ENCODE data around the gene AP2B1. TPM values are rescaled to one million over a fixed set of nuclear protein-coding genes. Genes with fewer than 3 reads are reported as not detected.

Gene AP2B1
- total RNA-seq, 1 experiment from 2014 or later: 130 TPM

DNA sequence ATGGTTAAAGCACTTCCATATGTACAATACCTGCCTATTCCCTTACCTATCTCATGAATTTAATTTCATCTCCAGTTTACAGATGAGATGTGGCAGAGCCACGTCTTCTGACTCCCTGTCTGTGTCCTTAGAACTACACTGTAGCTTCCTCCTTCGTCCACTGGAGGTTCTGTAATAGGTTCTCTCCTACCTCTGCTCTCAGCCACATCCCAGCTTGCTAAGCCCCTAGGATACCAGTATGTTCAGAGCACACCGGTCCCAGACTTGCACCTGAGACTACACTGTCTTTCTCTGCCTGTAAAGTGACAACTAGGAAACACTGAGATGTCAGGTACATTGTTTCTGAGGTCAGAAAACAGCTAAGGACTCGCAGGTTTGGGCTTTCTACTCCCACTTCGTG lies 140.5 kb downstream of the AP2B1 start:
- DNase-seq (ENCODE audit: low read depth): no peak

DNA sequence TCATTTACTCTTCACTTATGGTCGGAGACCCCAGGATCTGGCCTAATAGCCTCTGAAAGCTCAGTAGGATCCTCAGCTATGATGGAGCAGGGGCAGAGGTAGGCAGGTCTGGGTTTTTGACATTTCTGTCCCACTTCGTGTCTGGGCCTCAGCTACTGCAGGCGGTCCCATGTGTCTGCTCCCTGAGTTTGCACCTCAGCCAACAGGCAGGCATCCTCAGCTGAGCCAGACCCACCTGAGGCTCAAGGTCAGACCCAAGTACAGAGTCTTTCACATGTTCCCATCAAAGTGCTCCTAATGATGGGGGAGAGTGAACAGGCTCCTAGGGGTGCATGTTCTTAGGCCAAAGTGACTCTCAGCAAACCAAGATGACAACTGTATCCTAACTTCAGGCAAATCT lies 141.4 kb downstream of the AP2B1 start:
- no peak for DNase-seq (ENCODE audit: low read depth)

DNA sequence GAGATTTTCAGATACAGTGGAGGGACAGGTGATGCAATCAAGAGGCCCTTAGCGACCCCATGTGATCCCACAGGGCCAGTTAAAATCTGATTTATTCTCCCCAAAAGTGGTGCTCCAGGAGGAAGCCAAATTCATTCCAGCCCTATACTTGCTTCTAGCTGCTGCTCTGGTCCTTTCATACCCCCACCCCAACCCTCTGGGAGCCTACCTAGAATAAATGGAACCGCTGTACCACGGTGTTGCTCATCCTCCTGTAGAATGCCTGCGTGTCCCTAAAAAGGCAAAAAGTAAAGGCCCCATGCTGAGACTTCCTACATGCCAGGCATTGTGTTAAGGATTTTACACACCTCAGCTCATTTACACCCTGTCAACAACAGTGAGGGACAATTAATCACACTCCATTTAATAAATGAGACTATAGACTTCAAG lies 142.3 kb downstream of the AP2B1 start:
- DNase-seq (ENCODE audit: low read depth): no peak

DNA sequence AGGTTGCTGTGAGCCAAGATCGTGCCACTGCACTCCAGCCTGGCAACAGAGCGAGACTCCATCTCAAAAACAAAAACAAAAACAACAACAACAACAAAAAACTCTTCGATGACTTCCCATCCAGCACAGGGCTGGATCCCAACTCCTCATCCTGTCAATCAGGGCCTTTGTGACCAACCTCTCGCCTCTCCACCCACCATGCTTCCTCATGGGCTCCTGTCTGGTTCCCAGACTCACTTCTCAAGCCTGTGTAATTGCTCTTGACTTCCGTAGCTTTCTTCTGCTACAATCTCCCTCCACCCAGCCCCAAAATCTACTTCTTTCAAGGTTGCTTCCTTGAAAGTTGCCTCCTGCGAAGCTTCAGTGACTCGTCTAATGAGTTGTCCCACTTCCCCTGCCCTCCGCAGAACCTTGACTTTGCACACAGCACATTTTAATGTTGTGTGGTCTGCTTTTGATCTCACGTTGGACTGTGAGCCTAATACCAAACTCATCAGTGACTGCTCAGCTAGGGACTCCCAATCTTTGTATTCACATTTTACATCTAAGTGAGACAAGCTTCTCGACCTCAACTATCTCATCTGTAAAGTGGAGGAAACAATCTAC lies 143.4 kb downstream of the AP2B1 start:
- peak; percentile 17 for DNase-seq (ENCODE audit: low read depth)

DNA sequence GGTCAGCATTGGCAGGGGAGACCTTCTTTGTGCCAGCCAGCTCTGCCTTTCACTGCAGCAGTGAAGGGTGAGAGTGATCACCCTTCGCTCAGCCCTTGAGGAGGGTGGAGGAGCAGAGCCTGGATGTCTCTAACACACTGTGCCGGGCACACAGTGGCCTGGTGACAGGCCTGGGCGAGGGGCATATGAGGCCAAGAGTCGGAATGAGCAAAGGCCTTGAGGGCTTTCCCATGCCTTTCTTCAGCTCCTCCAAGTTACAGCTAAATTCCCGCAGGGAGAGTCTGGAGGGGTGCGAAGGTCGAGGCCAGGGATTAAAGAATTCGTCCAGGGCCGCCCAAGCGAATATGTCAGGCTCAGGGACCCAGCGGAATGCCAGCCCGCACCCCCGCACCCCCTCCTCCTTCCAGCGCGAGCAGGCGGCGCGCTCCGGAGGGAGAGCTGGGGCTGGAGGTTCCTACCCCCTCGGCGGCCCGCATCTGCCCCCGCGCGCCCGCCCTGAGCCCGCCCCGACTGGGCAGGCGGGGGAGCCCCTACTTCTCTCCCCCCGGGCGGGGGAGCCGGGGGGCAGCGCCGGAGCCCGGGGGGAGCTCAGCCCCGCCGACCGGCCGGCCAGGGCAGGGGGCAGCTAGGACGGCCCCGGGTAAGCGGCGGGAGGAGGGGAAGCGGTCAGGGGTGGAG lies 144.3 kb downstream of the AP2B1 start, which contains the start of gene RASL10B:
Gene RASL10B, plus strand, starts transcription at position 401 of the 678 bp plus-strand sequence. CDS start 3,546 bp downstream, outside the sequence.
- DNase-seq (ENCODE audit: low read depth): peak; percentile 38

DNA sequence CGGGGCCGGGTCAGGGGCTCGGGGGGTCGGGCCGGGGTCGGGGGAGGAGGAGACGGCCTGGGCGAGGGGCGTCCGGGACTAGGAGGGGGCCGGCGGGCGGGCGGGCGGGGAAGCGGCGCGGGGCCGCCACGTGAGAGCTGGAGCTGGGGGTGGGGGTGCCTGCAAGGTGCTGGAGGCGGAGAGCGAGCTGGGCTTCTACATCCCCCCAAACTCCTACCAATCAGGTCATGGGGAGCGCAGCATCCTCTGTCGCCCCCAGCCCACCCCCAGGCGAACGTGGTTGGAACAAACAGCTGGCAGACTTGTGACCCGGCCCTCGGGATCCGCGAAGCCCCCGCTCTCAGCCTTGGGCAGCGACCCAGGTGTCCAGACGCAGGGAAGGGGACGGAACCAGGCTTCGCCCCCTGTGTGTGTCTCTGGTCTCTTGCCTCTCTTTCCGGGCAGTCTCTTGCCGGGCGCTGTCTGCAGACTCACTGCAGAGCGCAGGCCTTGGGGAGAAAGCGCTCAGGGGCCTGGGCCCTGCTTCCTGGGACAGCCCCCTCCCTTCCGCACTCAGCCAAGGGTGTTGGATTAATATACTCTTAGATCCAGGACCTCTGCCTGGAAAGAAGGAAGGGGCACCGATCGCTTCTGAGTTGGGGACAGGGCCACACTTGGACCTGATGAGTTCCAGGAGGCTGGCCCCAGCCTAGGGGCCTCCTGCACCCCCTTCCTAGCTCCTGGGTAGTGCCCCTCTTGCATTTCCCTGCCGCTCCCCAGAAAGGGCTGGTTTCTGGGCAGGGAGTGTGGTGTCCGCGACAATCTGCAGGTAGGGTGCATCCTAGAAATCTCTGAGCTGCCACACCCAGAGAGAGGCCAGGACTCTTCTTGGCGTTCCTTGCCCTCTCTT lies 145.0 kb downstream of the AP2B1 start:
- no peak for DNase-seq (ENCODE audit: low read depth)

DNA sequence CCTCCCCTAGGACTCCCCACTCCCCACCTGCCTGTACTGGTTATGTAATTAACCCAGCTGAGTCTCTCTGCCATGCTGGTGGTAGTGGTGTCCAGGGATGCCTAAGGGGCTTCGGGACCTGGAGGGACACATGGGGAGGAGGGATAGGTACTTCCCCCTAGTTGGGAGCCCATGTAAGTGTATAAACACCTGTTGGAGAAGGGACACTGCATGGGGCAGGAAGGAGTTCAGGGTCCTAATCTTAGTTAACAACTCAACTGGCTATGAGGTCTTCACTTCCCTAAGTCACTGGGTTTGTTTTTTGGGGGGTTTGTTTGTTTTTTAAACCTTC lies 145.6 kb downstream of the AP2B1 start:
- DNase-seq (ENCODE audit: low read depth): no peak

DNA sequence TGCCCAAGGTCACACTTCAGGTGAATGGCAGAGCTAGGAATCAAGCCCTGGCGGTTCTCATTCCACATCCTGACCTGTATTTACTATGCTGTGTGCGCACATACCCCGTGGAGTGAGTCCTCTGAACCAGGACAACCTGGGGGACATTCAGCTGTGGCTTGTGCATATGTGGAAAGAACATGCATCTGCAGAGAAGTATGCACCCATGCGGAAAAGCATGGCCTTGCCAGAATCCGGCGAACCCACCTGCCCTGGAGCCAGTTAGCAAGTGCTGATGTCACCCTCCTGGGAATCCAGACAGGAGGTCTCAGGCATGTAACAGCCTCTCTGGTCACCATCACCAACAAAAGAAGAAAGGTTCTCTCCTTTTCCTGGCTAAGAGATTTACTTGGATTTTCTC lies 146.2 kb downstream of the AP2B1 start:
- DNase-seq (ENCODE audit: low read depth): no peak

DNA sequence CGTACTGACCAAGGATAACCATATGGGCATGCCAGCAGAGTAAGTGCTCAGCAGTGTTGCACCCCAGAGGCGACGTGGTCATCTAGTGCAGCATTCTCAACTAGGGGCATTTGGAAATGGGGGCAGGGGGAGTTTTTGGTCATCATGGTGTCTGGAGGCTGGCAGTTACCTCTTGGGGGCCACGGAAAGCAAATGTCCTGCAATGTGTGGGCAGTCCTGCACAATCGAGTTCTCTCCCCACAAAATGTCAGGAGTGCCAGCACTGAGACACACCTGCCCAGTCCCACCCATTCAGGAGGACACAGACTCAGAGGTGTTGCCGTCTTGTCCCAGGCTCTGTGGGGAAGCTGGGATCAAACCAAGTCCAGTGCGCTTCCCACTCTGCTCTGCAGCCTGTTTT lies 147.3 kb downstream of the AP2B1 start:
- DNase-seq (ENCODE audit: low read depth): no peak

DNA sequence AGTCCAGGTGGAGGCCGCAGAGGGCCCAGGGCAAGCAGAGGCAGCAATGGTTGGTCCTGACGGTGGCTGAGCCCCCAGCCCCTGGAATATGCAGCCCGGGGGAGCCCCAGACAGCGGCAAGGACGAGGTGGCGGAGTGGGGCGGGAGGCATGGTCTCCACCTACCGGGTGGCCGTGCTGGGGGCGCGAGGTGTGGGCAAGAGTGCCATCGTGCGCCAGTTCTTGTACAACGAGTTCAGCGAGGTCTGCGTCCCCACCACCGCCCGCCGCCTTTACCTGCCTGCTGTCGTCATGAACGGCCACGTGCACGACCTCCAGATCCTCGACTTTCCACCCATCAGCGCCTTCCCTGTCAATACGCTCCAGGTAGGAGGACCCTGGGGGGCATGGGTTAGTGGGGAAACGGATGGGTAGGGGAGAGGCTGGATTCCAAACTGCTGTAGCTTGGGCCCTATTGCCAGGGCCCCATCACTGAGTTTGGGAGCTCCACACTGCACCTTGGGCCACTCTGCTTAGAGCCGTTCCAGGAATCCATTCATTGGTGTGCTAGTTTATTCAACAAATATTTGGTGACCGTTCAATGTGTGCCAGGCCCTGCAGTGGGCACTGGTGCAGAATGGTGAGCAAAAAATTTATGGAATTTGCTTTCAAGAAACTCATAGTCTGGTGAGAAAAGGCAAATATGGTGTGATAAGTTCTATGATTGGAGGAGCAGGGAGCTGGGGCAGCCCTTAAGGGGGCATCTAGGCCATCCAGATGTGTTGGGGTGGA lies 148.1 kb downstream of the AP2B1 start:
- DNase-seq (ENCODE audit: low read depth): no peak

DNA sequence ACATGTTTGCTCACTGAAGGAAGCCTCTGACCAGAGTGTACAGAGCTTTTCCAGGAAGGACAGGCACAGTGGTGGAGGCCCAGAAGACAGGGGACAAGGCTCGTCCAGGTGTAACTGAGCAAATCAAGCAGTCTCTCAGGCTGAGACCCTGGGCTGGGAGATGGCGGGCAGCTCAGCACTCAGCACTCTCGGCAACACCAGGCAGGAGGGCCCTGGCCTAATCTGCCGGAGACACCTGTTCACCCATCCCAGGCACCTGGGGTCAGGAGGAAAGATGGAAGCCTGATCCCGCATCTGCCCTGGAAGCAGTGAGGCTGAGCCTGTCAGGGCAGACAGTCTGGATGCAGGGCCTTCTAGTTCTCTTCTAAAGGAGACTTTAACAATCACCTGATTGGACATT lies 149.1 kb downstream of the AP2B1 start:
- DNase-seq (ENCODE audit: low read depth): no peak

DNA sequence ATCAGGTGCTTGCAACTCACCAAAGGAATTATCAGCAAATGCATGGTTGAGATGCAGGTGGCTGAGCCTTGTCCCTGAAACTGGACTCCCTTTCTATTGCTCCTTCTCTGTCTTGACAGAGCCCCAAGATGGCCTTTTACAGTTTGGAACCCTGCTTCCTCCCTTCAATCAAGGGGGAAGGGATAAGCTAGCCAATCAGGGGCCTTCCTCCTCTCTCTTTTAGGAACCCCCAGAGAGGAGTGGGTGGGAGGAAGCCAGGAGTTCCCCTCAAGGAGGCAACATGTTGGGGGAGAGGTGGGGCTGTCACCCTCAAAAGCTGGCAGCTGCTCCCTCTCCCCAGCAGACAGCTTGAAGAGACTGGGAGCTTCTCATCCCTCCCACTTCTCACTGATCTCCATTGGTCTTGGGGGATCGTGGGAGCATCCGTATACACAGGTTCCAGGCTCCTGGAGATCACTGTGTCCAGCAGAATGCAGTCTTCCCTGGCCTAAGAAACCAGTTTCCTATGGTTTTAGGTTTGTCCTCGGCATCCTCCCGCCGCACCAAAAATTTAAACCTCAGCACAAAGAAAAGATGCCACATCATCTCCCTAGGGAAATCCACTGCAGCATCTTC lies 151.5 kb downstream of the AP2B1 start:
- DNase-seq (ENCODE audit: low read depth): no peak

DNA sequence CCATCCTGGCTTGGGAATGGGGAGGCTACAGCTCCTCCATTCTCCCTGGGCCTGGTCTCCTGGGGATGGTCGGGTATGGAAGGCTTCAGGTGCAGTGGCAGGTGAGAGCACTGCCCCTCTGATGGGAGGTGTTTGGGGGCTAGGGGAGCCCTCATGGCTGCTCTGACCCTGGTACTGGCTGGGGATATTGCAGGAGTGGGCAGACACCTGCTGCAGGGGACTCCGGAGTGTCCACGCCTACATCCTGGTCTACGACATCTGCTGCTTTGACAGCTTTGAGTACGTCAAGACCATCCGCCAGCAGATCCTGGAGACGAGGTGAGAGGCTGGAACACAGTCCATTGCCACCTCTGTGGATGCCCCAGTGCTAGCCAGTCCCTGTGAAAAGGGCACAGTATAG lies 153.1 kb downstream of the AP2B1 start:
- no peak for DNase-seq (ENCODE audit: low read depth)

DNA sequence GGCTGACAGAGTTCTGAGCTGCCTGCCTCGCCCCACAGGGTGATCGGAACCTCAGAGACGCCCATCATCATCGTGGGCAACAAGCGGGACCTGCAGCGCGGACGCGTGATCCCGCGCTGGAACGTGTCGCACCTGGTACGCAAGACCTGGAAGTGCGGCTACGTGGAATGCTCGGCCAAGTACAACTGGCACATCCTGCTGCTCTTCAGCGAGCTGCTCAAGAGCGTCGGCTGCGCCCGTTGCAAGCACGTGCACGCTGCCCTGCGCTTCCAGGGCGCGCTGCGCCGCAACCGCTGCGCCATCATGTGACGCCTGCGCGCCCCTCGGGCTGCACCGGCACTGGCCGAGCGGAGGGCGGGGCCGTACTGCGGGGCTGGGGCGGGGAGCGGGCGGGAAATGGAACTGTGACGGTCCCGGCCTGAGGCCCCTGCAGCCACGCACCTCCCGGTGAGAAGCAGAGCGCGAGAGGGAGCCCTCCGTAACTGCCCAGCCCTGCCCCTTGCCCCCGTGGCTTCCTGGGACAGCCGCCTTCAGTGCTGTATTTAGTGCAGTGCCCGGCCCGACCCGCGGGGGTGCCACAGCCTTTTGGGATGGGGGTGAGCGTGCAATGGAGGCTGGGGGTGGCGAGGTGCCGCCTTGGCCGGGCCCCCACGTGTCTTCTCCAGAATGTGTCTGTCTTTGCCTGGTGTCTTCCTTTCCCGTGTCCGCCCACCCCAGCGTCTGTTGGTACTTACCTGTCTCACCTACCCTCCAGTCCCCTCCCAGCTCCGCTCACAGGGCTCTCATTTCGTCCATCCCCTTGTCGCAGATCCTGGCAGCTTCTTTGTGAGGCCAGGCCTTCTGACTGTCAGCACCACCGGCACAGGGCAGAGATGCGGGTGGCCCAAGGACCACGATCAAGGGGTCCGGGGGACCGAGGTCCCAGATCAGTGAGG lies 154.1 kb downstream of the AP2B1 start:
- DNase-seq (ENCODE audit: low read depth): no peak

DNA sequence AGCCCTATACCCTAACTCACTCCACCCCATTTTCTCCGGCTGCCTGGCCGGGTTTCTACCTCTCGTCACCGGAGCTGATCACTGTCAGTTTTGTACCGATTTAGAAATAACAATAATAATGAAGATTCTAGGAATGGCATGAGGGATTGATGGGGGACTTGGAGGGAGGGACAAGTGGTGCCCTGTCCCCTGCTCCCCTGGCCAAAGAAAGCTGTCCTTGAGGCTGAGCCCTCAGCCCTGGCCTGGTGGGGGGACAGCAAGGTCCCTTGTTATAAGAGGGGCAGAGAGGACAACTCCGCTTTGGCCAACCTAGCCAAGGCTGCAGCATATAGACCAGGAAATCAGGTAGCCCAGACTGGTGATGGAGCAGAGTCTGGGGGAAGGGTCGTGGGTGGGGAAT lies 155.4 kb downstream of the AP2B1 start:
- no peak for DNase-seq (ENCODE audit: low read depth)

DNA sequence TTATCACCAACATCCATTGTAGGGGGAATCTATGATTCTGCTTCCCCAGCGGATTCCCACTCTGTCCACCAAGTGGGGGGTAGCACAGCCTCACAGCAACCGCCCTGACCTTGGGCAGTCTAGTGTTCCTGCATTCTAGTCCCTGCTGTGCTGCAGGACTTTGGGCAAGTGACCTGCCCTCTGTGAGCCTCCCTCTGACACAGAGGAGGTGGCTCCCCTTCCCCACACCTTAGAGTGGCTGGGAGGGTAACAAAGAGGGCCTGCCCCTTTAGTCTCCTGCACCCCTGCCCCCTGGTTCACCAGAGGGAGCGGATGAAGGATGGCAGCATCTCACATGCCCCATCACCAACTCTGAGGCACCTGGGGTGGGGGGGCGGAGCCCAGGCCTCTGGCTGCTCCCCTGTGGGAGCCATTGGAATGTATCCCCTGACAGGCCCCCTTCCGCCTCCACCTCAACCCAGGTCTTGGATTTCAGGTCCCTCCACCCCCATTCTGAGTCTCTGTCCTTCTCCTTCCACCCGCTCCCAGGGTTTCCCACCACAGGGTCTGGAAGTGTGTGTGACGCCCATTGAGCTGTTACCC lies 155.9 kb downstream of the AP2B1 start:
- DNase-seq (ENCODE audit: low read depth): no peak

DNA sequence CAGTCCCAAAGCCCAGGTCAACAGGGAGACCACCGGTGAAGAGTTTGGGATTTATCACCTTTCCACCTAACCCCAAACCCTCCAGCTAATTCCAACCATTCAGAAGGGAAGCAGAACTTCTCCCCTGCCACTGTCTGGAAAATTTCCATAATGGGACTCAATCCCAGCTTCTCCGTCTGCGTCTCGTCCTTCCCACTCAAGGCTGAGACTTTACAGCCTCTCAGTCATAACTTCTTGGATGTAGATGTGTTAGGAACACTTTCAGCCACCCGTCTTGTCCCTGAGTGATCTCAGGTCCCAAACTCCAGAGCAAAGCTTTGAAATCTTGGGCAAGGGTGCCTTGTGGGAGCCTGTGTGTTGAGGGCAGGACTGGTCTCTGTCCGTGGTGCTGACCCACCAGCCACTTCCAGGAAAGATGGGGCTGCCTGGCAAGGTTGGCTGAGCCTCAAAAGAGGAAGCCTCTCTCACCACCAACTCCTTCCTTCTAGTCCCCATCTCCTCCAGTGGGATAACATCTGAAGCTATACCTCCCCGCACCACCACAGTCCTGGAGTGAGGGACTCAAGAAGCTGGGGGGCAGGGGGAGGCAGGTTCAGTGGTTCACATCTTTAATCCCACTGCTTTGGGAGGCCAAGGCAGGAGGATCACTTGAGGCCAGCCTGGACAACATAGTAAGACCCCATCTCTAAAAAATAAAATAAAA lies 156.7 kb downstream of the AP2B1 start:
- peak; percentile 56 for DNase-seq (ENCODE audit: low read depth)

DNA sequence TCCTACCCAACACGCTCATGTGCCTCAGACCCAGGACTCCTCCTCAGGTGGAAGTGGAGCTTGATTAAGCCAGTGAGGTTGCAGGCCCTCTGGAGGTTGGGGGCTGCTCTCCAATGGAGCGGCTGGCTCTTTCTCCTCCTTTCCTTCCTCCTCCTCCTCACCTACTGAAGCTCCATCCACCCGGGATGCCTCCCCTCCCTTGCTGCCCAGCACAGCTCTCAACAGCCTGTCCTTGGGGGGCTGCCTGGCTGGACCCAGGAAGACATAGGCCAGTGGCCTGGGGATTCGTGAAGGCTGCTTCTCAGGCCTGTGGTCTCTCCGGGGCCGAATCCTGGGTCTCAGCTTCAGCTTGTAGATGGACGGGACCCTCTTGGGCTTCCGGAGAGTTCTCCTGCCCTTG lies 157.7 kb downstream of the AP2B1 start:
- no peak for DNase-seq (ENCODE audit: low read depth)

DNA sequence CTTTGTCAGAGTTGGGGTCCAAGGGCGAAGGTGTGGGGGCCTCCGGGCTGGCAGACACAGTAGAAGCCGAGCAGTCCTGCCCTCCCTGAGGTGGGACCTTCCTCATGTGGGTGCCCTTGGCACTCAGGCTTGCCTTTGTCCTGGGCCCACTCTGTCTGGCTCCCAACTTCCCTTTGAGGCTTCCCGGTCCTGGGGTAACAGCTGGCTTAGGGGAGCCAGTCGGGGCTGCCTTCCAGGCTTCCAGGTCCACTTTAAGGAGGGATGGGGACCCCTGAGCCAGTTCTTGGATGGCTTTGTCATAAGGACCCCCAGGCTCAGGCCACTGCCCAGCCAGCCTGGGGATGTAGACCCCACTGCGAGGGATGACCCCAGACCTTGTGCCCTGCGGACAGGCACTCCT lies 158.1 kb downstream of the AP2B1 start:
- no peak for DNase-seq (ENCODE audit: low read depth)

Measured in HT1080 (cell line).